HG03066 (cell line): ENCODE measurements around the gene UVRAG.
"Not testable (repeated sequence)": the region's sequence is repeated elsewhere in the genome, so short reads cannot be mapped to it uniquely, and the experiment has no call there.

Experiments
- ATAC-seq: cut with Tn5 transposase; IDR thresholded peaks from one replicate; pipeline ENCODE4 v1.9.1; 2021; ENCODE audit warnings: low read depth; ENCODE audit not compliant: unreplicated experiment

The UVRAG gene

DNA sequence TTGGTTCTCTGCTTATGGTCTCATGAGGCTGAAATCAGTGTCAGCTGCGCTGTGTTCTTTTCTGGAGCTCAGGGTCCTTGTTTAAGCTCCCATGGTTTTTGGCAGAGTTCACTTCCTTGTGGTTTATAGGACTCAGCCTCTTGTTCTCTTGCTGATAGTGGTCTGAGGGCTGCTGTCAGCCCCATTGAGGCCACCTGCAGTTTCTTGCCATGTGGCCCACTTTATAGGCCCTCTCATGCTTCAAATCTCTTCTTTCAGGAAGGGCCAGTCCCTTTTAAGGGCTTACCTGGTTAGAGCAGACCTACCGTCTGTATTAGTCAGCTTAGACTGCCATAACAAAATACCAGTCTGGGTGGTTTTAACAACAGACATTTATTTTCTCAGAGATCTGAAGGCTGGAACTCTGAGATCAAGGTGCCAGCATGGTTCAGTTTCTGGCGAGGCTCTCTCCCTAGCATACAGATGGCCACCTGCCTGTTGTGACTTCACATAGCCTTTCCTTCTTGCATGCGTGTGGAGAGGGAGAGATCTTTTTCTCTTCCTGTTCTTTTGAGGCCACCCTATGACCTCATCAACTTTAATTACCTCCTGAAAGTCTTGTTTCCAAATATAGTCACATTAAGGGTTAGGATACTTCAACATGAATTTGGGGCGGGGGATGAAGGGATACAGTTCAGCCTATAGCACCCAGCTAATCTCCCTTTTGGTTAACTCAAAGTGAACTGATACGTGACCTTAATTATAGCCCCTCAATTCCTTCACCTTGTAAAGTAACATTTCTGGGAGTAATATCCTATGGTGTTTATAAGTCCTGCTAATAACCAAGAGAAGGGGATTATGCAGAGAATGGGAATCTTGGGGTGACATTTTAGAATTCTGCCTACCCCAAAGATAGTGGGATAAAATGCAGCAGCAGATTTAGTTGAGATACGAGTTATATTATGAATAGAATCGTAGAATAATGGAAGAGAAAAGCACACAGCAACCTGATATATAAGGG is 131.8 kb downstream of the UVRAG start:
- ATAC-seq = no peak

DNA sequence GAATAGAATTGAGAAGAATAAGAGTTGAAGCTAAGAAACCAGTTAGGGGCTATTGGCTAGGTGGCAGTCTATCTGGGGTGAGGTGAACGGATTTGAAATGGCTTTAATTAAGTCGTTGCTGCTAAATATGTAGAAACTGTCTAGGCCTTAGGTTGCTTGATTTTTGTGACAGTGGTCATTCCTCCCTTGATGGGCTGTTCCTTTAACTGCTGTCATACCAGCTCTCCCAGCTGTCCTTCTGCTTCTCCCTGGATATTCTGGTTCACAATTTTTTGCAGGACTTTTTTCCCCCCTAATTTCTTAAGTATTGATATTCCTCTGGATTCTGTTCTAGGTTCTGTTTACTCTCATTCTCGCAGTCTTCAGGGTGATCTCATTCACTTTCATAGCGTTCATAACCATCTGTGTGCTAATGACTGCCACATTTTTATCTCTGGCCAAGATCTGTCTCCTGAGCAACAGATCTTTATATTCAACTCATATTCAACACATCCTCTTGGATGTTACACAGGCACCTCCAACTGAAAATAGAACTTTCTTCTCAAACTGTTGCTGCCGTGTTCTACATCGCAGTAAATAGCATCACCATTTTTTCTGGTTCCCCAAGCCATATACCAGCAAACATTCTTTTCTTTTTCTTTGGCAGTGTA is 134.1 kb downstream of the UVRAG start:
- ATAC-seq = no peak

DNA sequence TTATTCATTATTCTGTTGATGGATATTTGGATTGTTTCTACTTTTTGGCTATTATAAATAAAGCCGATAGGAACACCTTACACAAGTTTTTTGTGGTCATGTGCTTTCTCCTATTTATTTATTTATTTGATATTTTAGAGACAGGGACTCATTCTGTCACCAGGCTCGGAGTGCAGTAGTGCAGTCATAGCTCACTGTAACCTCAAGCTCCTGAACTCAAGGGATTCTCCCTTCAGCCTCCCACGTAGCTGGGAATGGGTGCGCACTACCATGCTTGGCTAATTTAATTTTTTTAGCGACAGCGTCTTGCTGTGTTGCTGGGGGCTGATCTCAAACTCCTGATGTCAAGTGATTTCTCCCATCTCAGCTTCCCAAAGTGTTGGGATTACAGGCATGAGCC is 135.1 kb downstream of the UVRAG start:
- ATAC-seq = no peak

DNA sequence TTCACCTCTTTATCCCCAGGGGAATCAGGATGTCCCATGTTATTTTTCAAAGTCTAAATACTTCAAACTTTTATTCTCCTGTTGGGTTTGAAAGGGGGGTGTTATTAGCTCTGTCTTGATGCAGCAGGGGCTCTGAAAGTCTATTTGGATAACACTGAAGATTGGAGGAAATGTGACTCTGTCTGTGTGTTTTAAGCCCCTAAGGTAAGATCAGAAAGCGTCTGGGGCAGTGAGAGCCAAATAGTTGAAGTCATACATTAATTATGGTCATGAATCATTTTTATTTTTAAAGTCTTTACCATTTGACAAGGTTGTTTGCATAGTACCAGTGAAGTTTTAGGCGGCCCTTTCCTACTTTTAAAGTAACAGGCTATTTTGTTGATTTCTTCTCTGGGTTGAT is 139.0 kb downstream of the UVRAG start:
- ATAC-seq = no peak

DNA sequence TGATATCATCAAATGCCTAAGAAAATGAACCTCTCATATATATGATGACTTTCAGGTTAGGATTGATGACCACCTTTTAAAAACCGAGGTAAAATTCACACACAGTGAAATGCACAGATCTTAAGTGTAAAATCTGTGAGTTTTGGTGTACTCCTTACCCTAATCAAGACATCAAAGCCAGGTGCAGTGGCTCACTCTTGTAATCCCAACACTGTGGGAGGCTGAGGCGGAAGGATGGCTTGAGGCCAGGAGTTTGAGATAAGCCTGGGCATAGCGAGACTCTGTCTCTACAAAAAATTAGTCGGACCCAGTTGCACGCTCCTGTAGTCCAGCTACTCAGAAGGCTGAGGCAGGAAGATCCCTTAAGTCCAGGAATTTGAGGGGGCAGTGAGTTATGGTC is 140.4 kb downstream of the UVRAG start:
- ATAC-seq = no peak

DNA sequence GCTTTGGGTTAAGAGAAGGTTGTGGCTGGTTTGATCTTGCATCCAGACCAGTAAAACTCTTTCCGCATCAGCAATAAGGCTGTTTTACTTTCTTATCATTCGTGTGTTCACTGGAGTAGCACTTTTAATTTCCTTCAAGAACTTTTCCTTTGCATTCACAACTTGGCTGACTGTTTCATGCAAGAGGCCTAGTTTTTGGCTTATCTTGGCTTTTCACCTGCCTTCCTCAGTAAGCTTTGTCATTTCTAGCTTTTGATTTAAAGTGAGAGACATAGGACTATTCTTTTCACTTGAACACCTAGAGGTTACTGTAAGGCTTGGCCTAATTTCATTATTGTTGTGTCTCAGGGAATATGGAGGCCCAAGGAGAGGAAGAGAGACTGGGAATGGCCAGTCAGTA is 144.5 kb downstream of the UVRAG start:
- ATAC-seq = no peak

DNA sequence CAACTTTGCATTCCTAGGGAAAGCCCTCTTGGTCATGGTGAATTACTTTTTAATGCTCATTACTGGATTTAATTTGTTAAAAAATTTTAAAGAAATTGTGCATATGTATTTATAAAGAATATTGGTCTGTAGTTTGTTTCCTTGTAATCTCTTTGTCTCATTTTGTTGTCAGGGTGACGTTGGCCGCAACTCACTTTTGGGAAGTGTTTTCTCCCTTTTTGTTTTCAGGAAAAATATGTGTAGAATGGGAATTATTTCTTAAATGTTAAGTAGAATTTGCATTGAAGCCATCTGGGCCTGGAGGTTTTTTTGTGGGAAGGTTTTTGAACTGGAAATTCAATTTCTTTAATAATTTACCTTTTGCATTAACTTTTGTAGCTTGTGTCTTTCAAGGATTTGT is 149.1 kb downstream of the UVRAG start:
- ATAC-seq = no peak

DNA sequence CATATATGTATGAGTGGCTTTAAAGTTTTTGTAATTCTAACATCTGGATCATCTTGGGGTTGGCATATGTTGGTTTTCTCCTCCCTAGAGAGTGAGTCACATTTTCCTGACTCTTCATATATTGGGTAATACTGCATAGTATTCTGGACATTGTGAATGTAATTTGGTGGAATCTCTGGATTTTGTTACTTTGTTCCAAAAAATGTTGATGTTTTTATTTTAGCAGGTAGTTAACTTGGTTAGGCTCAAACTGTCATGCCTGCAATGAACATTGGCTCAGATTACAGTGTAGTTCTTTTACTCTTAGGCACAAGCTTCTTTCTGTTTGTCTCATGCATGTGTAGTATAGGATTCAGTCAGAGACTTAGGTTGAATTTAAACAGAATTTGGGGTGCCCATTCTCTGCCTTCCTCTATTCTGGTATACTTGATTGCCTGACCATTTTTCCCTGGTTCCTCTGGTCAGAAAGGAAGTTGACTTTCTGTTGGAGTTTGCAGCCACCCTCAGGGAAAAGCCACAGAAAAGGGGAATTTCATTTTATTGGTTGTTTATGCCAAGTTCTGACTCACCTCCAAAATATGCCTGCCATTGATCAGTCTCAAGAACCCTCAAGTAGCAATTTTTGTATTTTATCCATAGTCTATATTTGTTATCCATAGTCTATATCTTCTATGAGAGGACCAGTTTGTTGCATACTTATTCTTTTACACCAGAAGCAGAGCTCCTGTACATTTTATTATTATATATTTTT is 151.7 kb downstream of the UVRAG start:
- no peak for ATAC-seq

DNA sequence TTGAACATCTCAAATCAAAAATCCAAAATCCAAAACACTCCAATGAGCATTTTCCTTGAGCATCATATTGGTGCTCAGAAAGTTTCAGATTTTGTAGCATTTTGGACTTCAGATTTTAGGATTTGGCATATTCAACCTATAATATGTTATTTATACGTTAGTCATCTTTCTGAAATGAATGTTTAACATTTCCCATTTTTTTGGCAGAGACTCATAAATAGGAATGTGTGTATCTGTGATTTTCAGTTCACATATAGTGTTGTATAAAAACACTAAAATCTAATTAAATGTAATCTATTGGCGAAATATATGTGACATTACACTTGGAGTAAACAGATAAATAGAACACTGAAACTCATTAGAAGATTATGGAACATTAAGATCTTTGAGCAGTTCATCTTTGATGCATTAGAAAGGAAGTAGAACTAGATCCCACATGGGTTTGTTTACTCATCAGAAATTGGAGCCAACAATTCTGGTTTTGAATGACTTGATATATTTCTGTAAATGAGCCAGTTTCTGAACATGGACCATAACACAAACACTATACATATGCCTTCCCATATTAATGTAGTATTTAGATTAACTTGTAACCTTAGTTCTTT is 153.1 kb downstream of the UVRAG start:
- no peak for ATAC-seq

DNA sequence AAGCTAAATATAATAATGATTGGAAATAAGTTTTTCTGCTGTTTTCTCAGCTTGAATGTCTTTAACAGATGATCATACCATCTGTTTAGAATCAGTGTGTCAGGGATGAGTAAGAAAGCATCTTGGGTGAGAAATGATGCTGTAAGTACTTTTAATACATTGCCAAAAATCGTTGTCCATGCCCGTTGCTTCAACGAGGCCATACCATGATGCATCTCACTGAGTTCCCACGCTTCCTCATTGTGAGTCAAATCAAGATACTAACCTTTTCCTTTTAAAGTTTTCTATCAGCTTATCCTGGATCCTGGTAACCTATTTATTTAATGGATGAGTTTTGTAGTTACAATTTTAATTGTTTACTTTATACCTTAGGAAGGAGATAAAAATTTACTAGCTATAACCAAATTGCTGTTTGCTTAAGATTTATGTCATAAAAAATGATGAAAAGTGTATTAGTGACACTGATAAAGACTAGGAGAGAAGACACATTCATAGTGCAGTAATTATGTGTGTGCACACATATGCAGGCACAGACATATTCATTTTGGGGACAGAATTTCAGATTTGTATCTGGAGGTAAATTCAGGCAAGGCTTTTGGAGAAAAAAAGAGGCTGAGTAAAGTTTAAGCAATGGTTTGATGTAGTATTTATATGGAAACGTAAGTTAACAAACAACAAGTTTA is 154.8 kb downstream of the UVRAG start:
- no peak for ATAC-seq

DNA sequence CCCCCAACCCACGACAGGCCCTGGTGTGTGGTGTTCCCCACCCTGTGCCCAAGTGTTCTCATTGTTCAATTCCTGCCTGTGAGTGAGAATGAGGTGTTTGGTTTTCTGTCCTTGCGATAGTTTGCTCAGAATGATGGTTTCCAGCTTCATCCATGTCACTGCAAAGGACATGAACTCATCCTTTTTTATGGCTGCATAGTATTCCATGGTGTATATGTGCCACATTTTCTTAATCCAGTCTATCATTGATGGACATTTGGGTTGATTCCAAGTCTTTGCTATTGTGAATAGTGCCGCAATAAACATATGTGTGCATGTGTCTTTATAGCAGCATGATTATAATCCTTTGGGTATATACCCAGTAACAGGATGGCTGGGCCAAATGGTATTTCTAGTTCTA is 158.7 kb downstream of the UVRAG start:
- not testable (repeated sequence) for ATAC-seq

DNA sequence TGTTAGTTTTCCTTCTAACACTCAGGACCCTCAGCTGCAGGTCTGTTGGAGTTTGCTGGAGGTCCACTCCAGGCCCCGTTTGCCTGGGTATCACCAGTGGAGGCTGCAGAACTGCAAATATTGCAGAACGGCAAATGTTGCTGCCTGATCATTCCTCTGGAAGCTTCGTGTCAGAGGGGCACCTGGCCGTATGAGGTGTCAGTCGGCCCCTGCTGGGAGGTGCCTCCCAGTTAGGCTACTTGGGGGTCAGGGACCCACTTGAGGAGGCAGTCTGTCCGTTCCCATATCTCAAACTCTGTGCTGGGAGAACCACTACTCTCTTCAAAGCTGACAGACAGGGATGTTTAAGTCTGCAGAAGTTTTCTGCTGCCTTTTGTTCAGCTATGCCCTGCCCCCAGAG is 164.1 kb downstream of the UVRAG start:
- not testable (repeated sequence) for ATAC-seq

DNA sequence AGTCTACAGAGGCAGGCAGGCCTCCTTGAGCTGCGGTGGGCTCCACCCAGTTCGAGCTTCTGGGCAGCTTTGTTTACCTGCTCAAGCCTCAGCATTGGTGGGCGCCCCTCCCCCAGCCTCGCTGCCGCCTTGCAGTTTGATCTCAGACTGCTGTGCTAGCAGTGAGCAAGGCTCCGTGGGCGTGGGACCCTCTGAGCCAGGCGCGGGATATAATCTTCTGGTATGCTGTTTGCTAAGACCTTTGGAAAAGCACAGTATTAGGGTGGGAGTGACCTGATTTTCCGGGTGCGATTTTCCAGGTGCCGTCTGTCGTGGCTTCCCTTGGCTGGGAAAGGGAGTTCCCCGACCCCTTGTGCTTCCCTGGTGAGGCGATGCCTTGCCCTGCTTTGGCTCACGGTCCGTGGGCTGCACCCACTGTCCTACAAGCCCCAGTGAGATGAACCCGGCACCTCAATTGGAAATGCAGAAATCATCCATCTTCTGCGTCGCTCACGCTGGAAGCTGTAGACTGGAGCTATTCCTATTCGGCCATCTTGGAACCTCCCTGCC is 164.5 kb downstream of the UVRAG start:
- not testable (repeated sequence) for ATAC-seq

DNA sequence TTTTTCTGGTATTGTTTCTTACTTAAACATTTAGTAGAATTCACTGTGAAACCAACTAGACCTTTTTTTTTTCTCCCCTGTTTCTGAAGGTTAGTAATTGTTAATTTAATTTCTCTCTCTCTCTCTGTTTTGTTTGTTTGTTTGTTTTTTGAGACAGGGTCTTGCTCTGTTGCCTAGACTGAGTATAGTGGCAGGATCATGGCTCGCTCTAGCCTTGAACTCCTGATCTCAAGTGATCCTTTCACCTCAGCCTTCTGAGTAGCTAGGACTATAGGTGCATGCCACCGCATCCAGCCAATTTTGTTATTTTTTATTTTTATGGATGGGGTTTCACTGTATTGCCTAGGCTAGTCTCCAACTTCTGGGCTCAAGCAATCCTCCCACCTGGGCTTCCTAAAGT is 165.0 kb downstream of the UVRAG start:
- no peak for ATAC-seq

DNA sequence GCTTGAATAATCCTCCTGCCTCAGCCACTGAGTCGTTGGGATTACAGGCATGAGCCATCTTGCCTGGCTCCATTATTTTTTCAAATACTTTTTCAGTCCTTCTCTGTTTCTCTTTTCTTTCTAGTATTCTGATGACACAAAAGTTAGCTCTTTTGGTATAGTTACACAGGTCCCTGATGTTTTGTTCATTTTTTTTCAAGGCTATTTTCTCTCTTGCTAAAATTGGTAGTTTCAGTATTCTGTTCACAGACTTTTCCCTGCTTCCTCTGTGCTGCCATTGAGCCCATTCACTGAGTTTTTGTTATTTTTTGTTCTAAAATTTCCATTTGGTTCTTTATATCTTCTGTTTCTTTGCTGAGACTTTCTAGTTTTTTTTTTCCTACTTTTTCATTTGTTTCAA is 166.5 kb downstream of the UVRAG start:
- ATAC-seq = no peak

DNA sequence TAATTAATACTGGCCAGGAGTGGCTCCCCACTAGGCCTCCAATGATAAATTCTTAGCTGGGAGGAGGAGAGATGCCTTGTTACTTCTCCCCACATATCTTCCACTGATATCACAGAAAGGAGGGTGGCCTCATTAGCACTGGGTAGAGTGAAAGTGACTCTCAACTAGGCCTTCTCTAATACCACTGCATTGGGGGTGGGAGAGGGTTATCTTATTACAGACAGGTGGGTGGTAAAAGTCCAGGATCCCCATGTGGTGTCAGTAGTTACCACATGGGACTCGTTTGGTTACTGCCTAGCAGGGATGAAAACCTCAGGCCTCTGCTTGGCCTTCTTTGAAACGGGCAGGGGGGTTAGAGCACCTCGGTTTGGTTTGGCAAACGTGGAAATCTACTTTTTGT is 167.3 kb downstream of the UVRAG start:
- ATAC-seq = no peak

DNA sequence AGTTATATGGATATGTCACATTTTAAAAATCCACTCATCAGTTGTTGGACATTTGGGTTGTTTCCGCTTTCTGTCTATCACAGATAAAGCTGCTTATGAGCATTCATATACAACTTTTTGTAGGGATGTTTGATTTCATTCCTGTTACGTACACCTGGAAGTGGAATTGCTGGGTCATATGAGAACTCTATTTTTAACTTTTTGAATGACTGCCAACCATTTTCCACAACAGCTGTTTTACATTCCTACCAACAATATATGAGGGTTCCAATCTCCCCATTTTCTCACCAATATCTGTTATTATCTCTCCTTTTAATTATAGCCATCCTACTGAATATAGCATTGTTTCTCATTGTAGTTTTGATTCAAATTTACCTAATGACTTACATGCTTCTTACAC is 172.0 kb downstream of the UVRAG start:
- no peak for ATAC-seq

DNA sequence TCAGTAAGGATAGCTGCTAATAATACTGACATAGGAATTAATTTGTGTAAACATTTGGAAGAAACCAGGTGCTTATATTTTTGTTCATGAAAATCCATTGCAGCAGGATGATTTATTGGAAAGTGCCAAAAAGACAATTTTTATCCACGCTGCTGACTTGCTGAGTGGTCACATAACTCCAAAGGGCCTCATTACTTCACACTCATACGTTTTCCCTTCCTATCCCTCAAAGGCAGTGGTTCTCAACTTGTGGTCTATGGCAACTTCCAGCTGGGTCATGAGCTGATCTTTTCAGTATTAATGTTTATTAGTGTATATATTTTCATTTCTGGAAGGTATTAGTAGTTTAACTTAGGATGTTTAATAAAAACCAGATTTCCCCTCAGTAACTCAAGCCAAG is 178.1 kb downstream of the UVRAG start:
- ATAC-seq = no peak

DNA sequence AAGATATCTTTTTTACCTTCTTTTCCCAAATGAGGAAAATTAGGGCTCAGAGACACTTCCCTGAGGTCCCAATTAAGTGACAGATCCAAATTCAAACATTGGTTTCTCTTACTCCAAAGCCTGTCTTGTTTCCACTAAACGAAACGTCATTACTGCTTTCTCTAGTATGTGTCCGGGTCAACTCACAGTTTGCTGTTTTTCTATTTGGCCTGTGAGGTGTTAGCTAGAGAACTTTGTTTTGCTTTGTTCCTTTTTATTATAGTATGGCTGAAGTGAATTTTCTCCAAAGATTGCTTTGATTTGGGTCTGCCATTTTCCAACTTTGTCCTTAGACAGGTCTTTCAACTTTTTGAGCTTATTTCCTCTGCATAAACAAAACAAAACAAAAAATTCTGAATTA is 179.6 kb downstream of the UVRAG start:
- ATAC-seq = no peak
